HG03460 (cell line): Measurements from ENCODE around the gene DENND4A.
"Not testable (repeated sequence)": the region's sequence is repeated elsewhere in the genome, so short reads cannot be mapped to it uniquely, and the experiment has no call there.

ENCODE experiments used
- ATAC-seq: cut with Tn5 transposase; IDR thresholded peaks from one replicate; pipeline ENCODE4 v1.9.1; 2021; ENCODE audit not compliant: unreplicated experiment

DENND4A gene

GRCh38 chr15:65789759-65790425, 2.2 kb downstream of the DENND4A start:
- ATAC-seq: no peak

GRCh38 chr15:65789105-65789504, 3.0 kb downstream of the DENND4A start:
- no peak for ATAC-seq

- ATAC-seq: no peak
Observed at GRCh38 chr15:65787260-65787659, 4.8 kb downstream of the DENND4A start.

GRCh38 chr15:65785151-65785550, 6.9 kb downstream of the DENND4A start:
- no peak for ATAC-seq

GRCh38 chr15:65783872-65784271, 8.2 kb downstream of the DENND4A start:
- no peak for ATAC-seq

GRCh38 chr15:65782096-65782495, 10.0 kb downstream of the DENND4A start:
- no peak for ATAC-seq

GRCh38 chr15:65778701-65779100, 13.4 kb downstream of the DENND4A start:
- ATAC-seq: not testable (repeated sequence)

- ATAC-seq: no peak
Observed at GRCh38 chr15:65778269-65778668, 13.8 kb downstream of the DENND4A start.

- no peak for ATAC-seq
Observed at GRCh38 chr15:65777843-65778242, 14.2 kb downstream of the DENND4A start.

GRCh38 chr15:65777053-65777452, 15.0 kb downstream of the DENND4A start:
- ATAC-seq: no peak

- peak; percentile 48 for ATAC-seq
Observed at GRCh38 chr15:65773386-65774111, 18.5 kb downstream of the DENND4A start.

- ATAC-seq: no peak
Observed at GRCh38 chr15:65772930-65773329, 19.2 kb downstream of the DENND4A start.

- no peak for ATAC-seq
Observed at GRCh38 chr15:65771870-65772269, 20.2 kb downstream of the DENND4A start.

- no peak for ATAC-seq
Observed at GRCh38 chr15:65769482-65769881, 22.6 kb downstream of the DENND4A start.

- no peak for ATAC-seq
Observed at GRCh38 chr15:65767895-65768294, 24.2 kb downstream of the DENND4A start.

GRCh38 chr15:65767264-65767595, 24.9 kb downstream of the DENND4A start:
- no peak for ATAC-seq

- ATAC-seq: no peak
Observed at GRCh38 chr15:65766422-65767263, 25.4 kb downstream of the DENND4A start.

- no peak for ATAC-seq
Observed at GRCh38 chr15:65765106-65765505, 27.0 kb downstream of the DENND4A start.

- no peak for ATAC-seq
Observed at GRCh38 chr15:65762914-65763787, 28.9 kb downstream of the DENND4A start.

- no peak for ATAC-seq
Observed at GRCh38 chr15:65762399-65762798, 29.7 kb downstream of the DENND4A start.
